Left ventricle myocardium inferior (tissue), 1 donor: ENCODE results near the gene AMOT. TPM values are rescaled to one million over a fixed set of nuclear protein-coding genes. Genes with fewer than 3 reads are reported as not detected.

Experiments used
- DNase-seq: peaks from one replicate; pipeline ENCODE4 v3.0.0-alpha.2; 2020
- H3K27ac ChIP-seq: fragments of 200-600 bp; replicated peaks from 2 replicates; pipeline ENCODE4 v1.8.0; 2021
- H3K27me3 ChIP-seq: fragments of 200-600 bp; 2 replicates; pipeline ENCODE4 v1.8.0; 2021; ENCODE audit warnings: low read depth
- H3K36me3 ChIP-seq: fragments of 200-600 bp; 2 replicates; pipeline ENCODE4 v1.8.0; 2021
- H3K4me1 ChIP-seq: fragments of 200-600 bp; 2 replicates; pipeline ENCODE4 v1.8.0; 2021
- H3K4me3 ChIP-seq: fragments of 200-600 bp; 2 replicates; pipeline ENCODE4 v1.8.0; 2021; ENCODE audit warnings: mild to moderate bottlenecking, moderate library complexity
- H3K9me3 ChIP-seq: fragments of 200-600 bp; replicated peaks from 2 replicates; pipeline ENCODE4 v1.8.0; 2021
- CTCF ChIP-seq: fragments of 200-600 bp; IDR thresholded peaks from 2 replicates; pipeline ENCODE4 v1.8.0; 2021; ENCODE audit warnings: antibody characterized with exemption, mild to moderate bottlenecking, borderline replicate concordance
- intact Hi-C: fragments of 100-400 bp; cut with micrococcal nuclease; formaldehyde crosslinking; loops from one replicate; pipeline ENCODE4 v1.11.0; 2022
- long read RNA-seq: library from polyadenylated mRNA; unstranded; transcript quantifications from one replicate; pipeline ENCODE4 v2.0.0, GENCODE V29; 2021
- total RNA-seq: library from RNA; stranded (reverse); fragmentation: NEBNext Ultra II Directional; extraction: Animal tissue kit (Norgen Biotek cat#: 25700); gene quantifications from one replicate; pipeline ENCODE4 v1.2.1, GENCODE V29; 2021
- donor health status: DM: no; HTN: yes; CAD: no; lungs with severe emphysema.

The AMOT gene, protein sequence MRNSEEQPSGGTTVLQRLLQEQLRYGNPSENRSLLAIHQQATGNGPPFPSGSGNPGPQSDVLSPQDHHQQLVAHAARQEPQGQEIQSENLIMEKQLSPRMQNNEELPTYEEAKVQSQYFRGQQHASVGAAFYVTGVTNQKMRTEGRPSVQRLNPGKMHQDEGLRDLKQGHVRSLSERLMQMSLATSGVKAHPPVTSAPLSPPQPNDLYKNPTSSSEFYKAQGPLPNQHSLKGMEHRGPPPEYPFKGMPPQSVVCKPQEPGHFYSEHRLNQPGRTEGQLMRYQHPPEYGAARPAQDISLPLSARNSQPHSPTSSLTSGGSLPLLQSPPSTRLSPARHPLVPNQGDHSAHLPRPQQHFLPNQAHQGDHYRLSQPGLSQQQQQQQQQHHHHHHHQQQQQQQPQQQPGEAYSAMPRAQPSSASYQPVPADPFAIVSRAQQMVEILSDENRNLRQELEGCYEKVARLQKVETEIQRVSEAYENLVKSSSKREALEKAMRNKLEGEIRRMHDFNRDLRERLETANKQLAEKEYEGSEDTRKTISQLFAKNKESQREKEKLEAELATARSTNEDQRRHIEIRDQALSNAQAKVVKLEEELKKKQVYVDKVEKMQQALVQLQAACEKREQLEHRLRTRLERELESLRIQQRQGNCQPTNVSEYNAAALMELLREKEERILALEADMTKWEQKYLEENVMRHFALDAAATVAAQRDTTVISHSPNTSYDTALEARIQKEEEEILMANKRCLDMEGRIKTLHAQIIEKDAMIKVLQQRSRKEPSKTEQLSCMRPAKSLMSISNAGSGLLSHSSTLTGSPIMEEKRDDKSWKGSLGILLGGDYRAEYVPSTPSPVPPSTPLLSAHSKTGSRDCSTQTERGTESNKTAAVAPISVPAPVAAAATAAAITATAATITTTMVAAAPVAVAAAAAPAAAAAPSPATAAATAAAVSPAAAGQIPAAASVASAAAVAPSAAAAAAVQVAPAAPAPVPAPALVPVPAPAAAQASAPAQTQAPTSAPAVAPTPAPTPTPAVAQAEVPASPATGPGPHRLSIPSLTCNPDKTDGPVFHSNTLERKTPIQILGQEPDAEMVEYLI
- total RNA-seq: 6.1 TPM
- long read RNA-seq: 0 reads

DNA sequence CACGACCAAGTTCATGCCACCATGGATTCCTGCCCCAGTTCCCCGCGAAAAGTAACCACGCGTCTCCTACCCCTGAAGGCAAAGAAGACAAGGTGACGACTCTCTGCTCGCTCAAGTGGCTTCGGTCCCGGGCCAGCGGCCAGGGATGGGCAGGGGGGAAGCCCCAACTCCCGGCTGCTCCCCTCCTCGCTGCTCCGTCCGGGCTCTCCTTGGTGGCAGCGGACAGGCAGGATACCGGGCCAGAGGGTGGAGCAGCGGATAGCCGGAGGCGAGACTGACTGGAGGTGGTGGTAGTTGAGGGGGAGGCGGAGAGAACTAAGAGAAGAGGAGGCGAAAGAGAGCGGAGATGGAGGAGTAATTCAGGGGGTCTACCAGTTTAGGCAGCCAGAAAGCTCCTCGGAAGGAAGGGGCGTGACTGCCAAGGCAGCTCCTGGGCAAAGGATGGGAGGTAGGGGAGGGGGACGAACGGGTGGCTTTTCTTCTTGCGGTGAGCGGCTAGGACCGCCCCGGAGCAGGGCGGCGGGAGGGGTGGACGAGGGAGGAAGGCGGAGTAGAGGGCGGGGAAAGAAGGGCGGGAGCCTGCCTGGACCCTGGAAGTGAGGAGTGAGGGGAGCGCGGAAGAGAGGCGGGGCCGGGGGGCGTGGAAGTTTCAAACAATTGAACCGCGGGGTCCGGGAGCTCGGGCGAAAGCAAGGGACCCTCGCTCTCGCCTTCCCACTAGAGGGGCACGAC, at the start of gene AMOT:
AMOT (minus strand) TSS at position 450 of the 732 bp plus-strand sequence. CDS start 17,705 bp downstream, outside the sequence.
- peak within 1 kb of the TSS; percentile 88 for H3K27ac ChIP-seq
- peak; percentile 78 for DNase-seq
- H3K27me3 ChIP-seq: no peaks in the 10 kb centered on the region
- no peaks in the 10 kb centered on the region for H3K36me3 ChIP-seq
- no peak for TF ChIP-seq CTCF
- H3K9me3 ChIP-seq: no peaks in the 10 kb centered on the region
- no peaks in the 10 kb centered on the region for H3K4me1 ChIP-seq
- intact Hi-C loops: no loop called here
- peak within 1 kb of the TSS; percentile 80 for H3K4me3 ChIP-seq

DNA sequence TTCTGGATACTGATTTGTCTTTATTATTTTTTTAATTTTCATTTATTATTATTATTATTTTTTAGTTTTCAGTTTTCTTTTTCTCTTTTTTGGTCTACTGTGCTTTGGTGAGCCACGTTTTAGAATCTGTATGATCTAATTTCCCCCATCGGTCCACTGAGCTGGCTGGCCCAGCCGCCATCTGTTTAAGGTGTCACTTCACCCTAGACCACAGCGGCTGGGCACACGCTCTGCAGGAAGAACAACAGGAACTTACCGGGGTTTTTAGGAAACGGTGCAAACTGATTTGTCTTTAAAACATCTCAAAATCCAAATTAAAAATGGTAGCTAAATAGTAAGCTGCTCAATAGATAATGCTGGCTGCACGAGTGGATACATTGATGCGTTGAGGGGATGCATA, 48.8 kb upstream of the AMOT start:
- intact Hi-C loops: no loop called here
- no peak for DNase-seq
- Histone ChIP-seq H3K27ac (no peak overlapping the region), H3K27me3 (no peaks in the 10 kb centered on the region), H3K36me3 (no peaks in the 10 kb centered on the region), H3K9me3 (no peaks in the 10 kb centered on the region), H3K4me1 (no peaks in the 10 kb centered on the region), H3K4me3 (no peak overlapping the region)
- TF ChIP-seq CTCF: no peak

- no peak for TF ChIP-seq CTCF
- Histone ChIP-seq H3K27ac (no peak overlapping the region), H3K27me3 (no peaks in the 10 kb centered on the region), H3K9me3 (no peaks in the 10 kb centered on the region), H3K4me3 (no peak overlapping the region), H3K4me1 (no peaks in the 10 kb centered on the region), H3K36me3 (no peaks in the 10 kb centered on the region)
- intact Hi-C loops: no loop called here
- DNase-seq: no peak
Observed at GRCh38 chrX:112888916-112889315, 48.3 kb upstream of the AMOT start.

- Histone ChIP-seq H3K36me3 (no peaks in the 10 kb centered on the region), H3K9me3 (no peaks in the 10 kb centered on the region), H3K27ac (no peak overlapping the region), H3K4me3 (no peak overlapping the region), H3K27me3 (no peaks in the 10 kb centered on the region), H3K4me1 (no peaks in the 10 kb centered on the region)
- intact Hi-C loops: no loop called here
- DNase-seq: no peak
- TF ChIP-seq CTCF: no peak
Observed at GRCh38 chrX:112877771-112878173, 37.1 kb upstream of the AMOT start.

GRCh38 chrX:112874614-112875013, 34.0 kb upstream of the AMOT start:
- intact Hi-C loops: no loop called here
- no peak overlapping the region for H3K27ac ChIP-seq
- TF ChIP-seq CTCF: no peak

More at GRCh38 chrX:112874614-112875013, 34.0 kb upstream of the AMOT start:
- no peaks in the 10 kb centered on the region for H3K9me3 ChIP-seq
- DNase-seq: no peak
- H3K4me1 ChIP-seq: no peaks in the 10 kb centered on the region
- no peaks in the 10 kb centered on the region for H3K36me3 ChIP-seq
- no peak overlapping the region for H3K4me3 ChIP-seq
- H3K27me3 ChIP-seq: no peaks in the 10 kb centered on the region
